Naive thymus-derived CD4-positive, alpha-beta T cell (primary cell): Measurements from ENCODE around the gene HLA-DQA2. TPM values are rescaled to one million over a fixed set of nuclear protein-coding genes. Genes with fewer than 3 reads are reported as not detected.
"Not testable (repeated sequence)": the region's sequence is repeated elsewhere in the genome, so short reads cannot be mapped to it uniquely, and the experiment has no call there.

ENCODE experiments used
- ATAC-seq: fragments of 150-1000 bp; cut with Tn5 transposase; 2 replicates; pipeline ENCODE4 v1.10.0; 2021; ENCODE audit warnings: mild to moderate bottlenecking, moderate library complexity
- CTCF ChIA-PET: fragments of 350-600 bp; sonication (Branson Sonifier 250); formaldehyde crosslinking; loops from one replicate; lab custom pipeline; 2021; ENCODE audit warnings: antibody characterized with exemption; lab: Charles Lee
- POLR2A ChIA-PET: fragments of 350-600 bp; sonication (Branson Sonifier 250); formaldehyde crosslinking; loops from one replicate; lab custom pipeline; 2021; ENCODE audit warnings: antibody characterized with exemption, inconsistent platforms; lab: Charles Lee
- DNase-seq, 9 donors: peaks; one replicate each; pipeline versions ENCODE4 v3.0.0 to v3.0.0-alpha.2; 2020 to 2022; ENCODE audit warnings: mixed read lengths in 1 of 9
- H3K27ac ChIP-seq: one replicate; pipeline ENCODE4 v1.7.0; 2013; ENCODE audit warnings: mild to moderate bottlenecking, low read depth, low read length, moderate library complexity
- H3K27me3 ChIP-seq, 2 donors: one replicate each; pipeline ENCODE4 v1.7.0; 2013; ENCODE audit warnings: low read length in 2 of 2, mild to moderate bottlenecking in 2 of 2, moderate library complexity in 2 of 2; ENCODE audit not compliant: control insufficient read depth in 2 of 2, insufficient read depth in 2 of 2
- H3K36me3 ChIP-seq, 3 experiments: 1 replicate in 2 of 3; 2 replicates in 1 of 3; pipeline ENCODE4 v1.7.0; 2013; ENCODE audit warnings: low read length in 3 of 3, mild to moderate bottlenecking in 3 of 3, moderate library complexity in 1 of 3; ENCODE audit not compliant: insufficient read depth in 3 of 3, control insufficient read depth in 2 of 3
- H3K4me1 ChIP-seq, 2 donors: one replicate each; pipeline ENCODE4 v1.7.0; 2013; ENCODE audit warnings: low read length in 2 of 2, mild to moderate bottlenecking in 2 of 2, moderate library complexity in 1 of 2; ENCODE audit not compliant: control insufficient read depth in 2 of 2, insufficient read depth in 2 of 2
- H3K4me3 ChIP-seq: 2 replicates; pipeline ENCODE4 v1.7.0; 2013; ENCODE audit warnings: mild to moderate bottlenecking, low read length
- H3K9me3 ChIP-seq, 3 experiments: 1 replicate in 2 of 3; 2 replicates in 1 of 3; pipeline ENCODE4 v1.7.0; 2013; ENCODE audit warnings: low read length in 3 of 3; ENCODE audit not compliant: control insufficient read depth in 2 of 3
- H3K27ac Mint-ChIP-seq, 9 donors: one replicate each; pipeline ENCODE4 v1.8.0; 2020 to 2022; ENCODE audit warnings: mixed read lengths in 9 of 9, mild to moderate bottlenecking in 8 of 9, moderate library complexity in 5 of 9, inconsistent platforms in 2 of 9
- H3K27me3 Mint-ChIP-seq, 5 donors: one replicate each; pipeline ENCODE4 v1.8.0; 2021 to 2022; ENCODE audit warnings: mixed read lengths in 5 of 5, mild to moderate bottlenecking in 1 of 5
- H3K36me3 Mint-ChIP-seq, 5 donors: one replicate each; pipeline ENCODE4 v1.8.0; 2020 to 2022; ENCODE audit warnings: mixed read lengths in 5 of 5, mild to moderate bottlenecking in 3 of 5, inconsistent platforms in 1 of 5
- H3K4me1 Mint-ChIP-seq, 7 donors: one replicate each; pipeline ENCODE4 v1.8.0; 2020 to 2022; ENCODE audit warnings: mixed read lengths in 7 of 7, mild to moderate bottlenecking in 3 of 7, inconsistent platforms in 1 of 7
- H3K4me3 Mint-ChIP-seq, 10 donors: one replicate each; pipeline ENCODE4 v1.8.0; 2020 to 2022; ENCODE audit warnings: mild to moderate bottlenecking in 10 of 10, mixed read lengths in 10 of 10, moderate library complexity in 6 of 10, inconsistent platforms in 2 of 10
- H3K9me3 Mint-ChIP-seq, 11 donors: one replicate each; pipeline ENCODE4 v1.8.0; 2020 to 2022; ENCODE audit warnings: mixed read lengths in 11 of 11, mild to moderate bottlenecking in 4 of 11, inconsistent platforms in 1 of 11, moderate library complexity in 1 of 11
- intact Hi-C, 2 donors: fragments of 100-400 bp; cut with micrococcal nuclease; formaldehyde crosslinking; loops; one replicate each; pipeline ENCODE4 v1.15.1; 2023
- polyA plus RNA-seq, 2 donors: library from polyadenylated mRNA; unstranded; fragments of 300-500 nt; fragmentation: Illumina TruSeq; gene quantifications; one replicate each; pipeline ENCODE4 v1.2.3, GENCODE V29; 2021
- total RNA-seq, 6 experiments: library from RNA in 5 of 6; stranded (reverse) in 5 of 6; gene quantifications; 1 replicate in 5 of 6; 2 replicates in 1 of 6; pipeline ENCODE4 v1.2.3 and lab custom pipeline; 2021 to 2026

The HLA-DQA2 gene
- total and polyA plus RNA-seq, 7 experiments from 2014 or later: 3.9 to 13.3 TPM; not detected in 5

GRCh38 chr6:32745649-32746048 lies 4.5 kb downstream of the HLA-DQA2 start:
- H3K36me3 ChIP-seq, CTCF ChIA-PET, H3K36me3 Mint-ChIP-seq, H3K4me1 ChIP-seq, H3K4me3 Mint-ChIP-seq, intact Hi-C loops, DNase-seq, H3K4me3 ChIP-seq, H3K27me3 ChIP-seq, H3K27ac Mint-ChIP-seq, H3K9me3 ChIP-seq, H3K4me1 Mint-ChIP-seq, H3K9me3 Mint-ChIP-seq, POLR2A ChIA-PET, H3K27ac ChIP-seq: not testable (repeated sequence)
- peak; percentile 22 for ATAC-seq
- peaks cover 24 to 50% (median 32%) of the 10 kb centered on the region in 5 donors for H3K27me3 Mint-ChIP-seq

DNA sequence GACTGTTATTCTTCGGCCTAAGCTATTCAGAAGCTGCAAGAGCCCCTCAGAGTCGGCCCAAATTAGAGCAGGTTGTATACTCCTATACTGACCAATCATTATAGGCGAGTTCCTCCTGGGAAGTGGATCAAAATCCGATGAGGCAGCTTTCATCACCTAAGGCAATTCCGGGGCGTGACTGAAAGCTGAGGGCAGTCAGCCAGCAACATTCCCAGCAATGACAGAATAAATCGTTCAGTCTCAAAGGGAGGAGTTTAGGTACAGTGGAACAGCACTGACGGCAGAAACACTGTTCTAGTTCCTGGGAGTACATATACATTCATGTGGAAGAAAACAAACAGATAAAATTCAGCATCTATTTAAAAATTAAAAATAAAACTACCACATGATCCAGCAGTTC lies 11.4 kb downstream of the HLA-DQA2 start:
- ChIA-PET CTCF (no interaction called here), POLR2A (interaction anchor here (0.7 kb wide), 1 partner anchor 439 kb away, joined by 3 read pairs; no protein-coding TSS in a partner anchor)
- intact Hi-C loops: no loop called here
- H3K4me3 Mint-ChIP-seq: no peak overlapping the region
- H3K27me3 ChIP-seq: no peaks in the 10 kb centered on the region
- no peaks in the 10 kb centered on the region for H3K36me3 ChIP-seq
- no peak for DNase-seq
- no peaks in the 10 kb centered on the region for H3K9me3 ChIP-seq
- no peaks in the 10 kb centered on the region for H3K36me3 Mint-ChIP-seq
- no peak overlapping the region for H3K4me3 ChIP-seq
- peaks cover 0 to 2% (median 0%) of the 10 kb centered on the region in 7 donors for H3K4me1 Mint-ChIP-seq
- H3K27ac ChIP-seq: no peak overlapping the region
- H3K4me1 ChIP-seq: no peaks in the 10 kb centered on the region
- no peak for ATAC-seq
- H3K27ac Mint-ChIP-seq: no peak overlapping the region
- no peaks in the 10 kb centered on the region for H3K9me3 Mint-ChIP-seq
- peaks cover 17 to 52% (median 33%) of the 10 kb centered on the region in 5 donors for H3K27me3 Mint-ChIP-seq

DNA sequence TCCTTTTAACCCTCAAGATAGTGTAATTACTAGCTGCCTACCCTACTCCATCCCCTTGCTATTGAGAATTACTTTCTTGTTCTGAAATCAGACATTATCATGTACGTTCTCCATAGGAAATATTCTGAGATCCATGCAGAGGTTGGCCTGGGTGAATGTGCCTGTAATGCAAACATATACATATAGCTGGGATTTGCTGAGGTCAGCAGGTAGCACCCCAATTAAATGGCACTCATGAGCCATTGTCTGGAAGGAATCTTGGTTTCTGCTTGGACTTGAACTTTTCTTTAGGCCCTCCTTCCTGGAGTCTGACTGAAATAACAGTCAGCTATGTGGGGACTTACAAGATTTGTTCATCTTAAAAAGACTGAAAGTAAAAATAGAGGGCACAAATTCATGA lies 18.5 kb downstream of the HLA-DQA2 start:
- intact Hi-C loops: no loop called here
- no peak for DNase-seq

GRCh38 chr6:32761072-32761471 lies 19.9 kb downstream of the HLA-DQA2 start:
- CTCF ChIA-PET: no interaction called here
- H3K4me3 ChIP-seq: no peak overlapping the region

More for the DNA sequence above, 18.5 kb downstream of the HLA-DQA2 start:
- Histone ChIP-seq H3K27ac (no peak overlapping the region), H3K36me3 (no peaks in the 10 kb centered on the region), H3K27me3 (no peaks in the 10 kb centered on the region), H3K4me3 (no peak overlapping the region), H3K4me1 (no peaks in the 10 kb centered on the region), H3K9me3 (no peaks in the 10 kb centered on the region)
- Mint-ChIP-seq H3K4me3 (no peak overlapping the region), H3K27ac (no peak overlapping the region), H3K36me3 (peaks cover 0 to 2% (median 0%) of the 10 kb centered on the region in 5 donors), H3K4me1 (peaks cover 0 to 8% (median 0%) of the 10 kb centered on the region in 7 donors), H3K27me3 (peaks cover 18 to 52% (median 30%) of the 10 kb centered on the region in 5 donors), H3K9me3 (no peaks in the 10 kb centered on the region)
- ChIA-PET POLR2A (no interaction called here), CTCF (interaction anchor here (1.1 kb wide), 1 partner anchor 36 kb away, joined by 3 read pairs; no protein-coding TSS in a partner anchor)
- ATAC-seq: no peak

GRCh38 chr6:32761548-32761947 lies 20.4 kb downstream of the HLA-DQA2 start:
- no peak overlapping the region for H3K27ac Mint-ChIP-seq
- H3K4me3 Mint-ChIP-seq: no peak overlapping the region
- intact Hi-C loops: no loop called here
- H3K36me3 ChIP-seq: no peaks in the 10 kb centered on the region
- H3K27me3 Mint-ChIP-seq: peaks cover 19 to 49% (median 31%) of the 10 kb centered on the region in 5 donors
- H3K4me1 Mint-ChIP-seq: peaks cover 0 to 7% (median 0%) of the 10 kb centered on the region in 7 donors
- no peaks in the 10 kb centered on the region for H3K27me3 ChIP-seq
- POLR2A ChIA-PET: no interaction called here
- H3K4me1 ChIP-seq: no peaks in the 10 kb centered on the region
- no peak overlapping the region for H3K4me3 ChIP-seq
- H3K36me3 Mint-ChIP-seq: peaks cover 0 to 2% (median 0%) of the 10 kb centered on the region in 5 donors
- DNase-seq (no peak), ATAC-seq (no peak)
- no peaks in the 10 kb centered on the region for H3K9me3 ChIP-seq
- no peak overlapping the region for H3K27ac ChIP-seq
- CTCF ChIA-PET: no interaction called here
- no peaks in the 10 kb centered on the region for H3K9me3 Mint-ChIP-seq

More at GRCh38 chr6:32761072-32761471, 19.9 kb downstream of the HLA-DQA2 start:
- POLR2A ChIA-PET: no interaction called here
- intact Hi-C loops: no loop called here
- DNase-seq: no peak
- H3K27ac Mint-ChIP-seq: peak overlapping the region in 1 of 9 donors; percentile 44
- H3K4me3 Mint-ChIP-seq: peak overlapping the region in 1 of 10 donors; percentile 26
- H3K27ac ChIP-seq: no peak overlapping the region
- ATAC-seq: peak; percentile 62
- no peaks in the 10 kb centered on the region for H3K9me3 Mint-ChIP-seq
- H3K4me1 Mint-ChIP-seq: peaks cover 0 to 7% (median 0%) of the 10 kb centered on the region in 7 donors
- H3K27me3 Mint-ChIP-seq: peaks cover 16 to 47% (median 29%) of the 10 kb centered on the region in 5 donors
- H3K4me1 ChIP-seq: no peaks in the 10 kb centered on the region
- H3K9me3 ChIP-seq: no peaks in the 10 kb centered on the region
- peaks cover 0 to 2% (median 0%) of the 10 kb centered on the region in 5 donors for H3K36me3 Mint-ChIP-seq
- H3K36me3 ChIP-seq: no peaks in the 10 kb centered on the region
- no peaks in the 10 kb centered on the region for H3K27me3 ChIP-seq

- intact Hi-C loops: no loop called here
- no peak within 1 kb of the TSS for H3K27ac ChIP-seq
- peaks cover 0 to 7% (median 0%) of the 10 kb centered on the region in 7 donors for H3K4me1 Mint-ChIP-seq
- H3K4me3 ChIP-seq: no peak within 1 kb of the TSS
- ATAC-seq (peak; percentile 42), DNase-seq (no peak)
- H3K36me3 Mint-ChIP-seq: peaks cover 0 to 2% (median 0%) of the 10 kb centered on the region in 5 donors
- no peaks in the 10 kb centered on the region for H3K4me1 ChIP-seq
- H3K27ac Mint-ChIP-seq: no peak within 1 kb of the TSS
- H3K27me3 Mint-ChIP-seq: peaks cover 21 to 57% (median 43%) of the 10 kb centered on the region in 5 donors
- no peak within 1 kb of the TSS for H3K4me3 Mint-ChIP-seq
- no peaks in the 10 kb centered on the region for H3K9me3 Mint-ChIP-seq
- no peaks in the 10 kb centered on the region for H3K36me3 ChIP-seq
- ChIA-PET CTCF (no interaction called here), POLR2A (no interaction called here)
- no peaks in the 10 kb centered on the region for H3K9me3 ChIP-seq
- H3K27me3 ChIP-seq: no peaks in the 10 kb centered on the region
Observed at GRCh38 chr6:32763421-32763820, 22.2 kb downstream of the HLA-DQA2 start, which contains the start of gene HLA-DQB2. Gene HLA-DQB2 (minus strand): TSS chr6:32763532. CDS start chr6:32763470, 62 bp downstream.

- H3K27me3 Mint-ChIP-seq: peaks cover 26 to 62% (median 45%) of the 10 kb centered on the region in 5 donors
- Histone ChIP-seq H3K36me3 (no peaks in the 10 kb centered on the region), H3K9me3 (no peaks in the 10 kb centered on the region), H3K4me1 (no peaks in the 10 kb centered on the region), H3K27ac (no peak overlapping the region), H3K4me3 (no peak overlapping the region), H3K27me3 (no peaks in the 10 kb centered on the region)
- ATAC-seq (no peak), DNase-seq (no peak)
- no peak overlapping the region for H3K4me3 Mint-ChIP-seq
- H3K4me1 Mint-ChIP-seq: peaks cover 0 to 4% (median 0%) of the 10 kb centered on the region in 7 donors
- H3K36me3 Mint-ChIP-seq: peaks cover 0 to 2% (median 0%) of the 10 kb centered on the region in 5 donors
- intact Hi-C loops: no loop called here
- no peak overlapping the region for H3K27ac Mint-ChIP-seq
- CTCF ChIA-PET: no interaction called here
- no peaks in the 10 kb centered on the region for H3K9me3 Mint-ChIP-seq
- POLR2A ChIA-PET: no interaction called here
Observed at GRCh38 chr6:32764048-32764447, 22.9 kb downstream of the HLA-DQA2 start.
